Sigmoid colon (tissue), 4 donors: ENCODE data around the gene NUMB.

Source experiments
- EP300 ChIP-seq, 4 donors: sonication (generic); formaldehyde crosslinking; IDR thresholded peaks; one replicate each; pipeline ENCODE4 v1.6.1; 2017; ENCODE audit warnings: antibody characterized with exemption in 4 of 4
- POLR2A ChIP-seq, 2 donors: fragments of 450-650 bp; IDR thresholded peaks; one replicate each; pipeline ENCODE4 v1.6.1; 2016; ENCODE audit warnings: antibody characterized with exemption in 2 of 2, mild to moderate bottlenecking in 2 of 2, moderate library complexity in 2 of 2
- POLR2AphosphoS5 ChIP-seq, 4 donors: sonication (generic); formaldehyde crosslinking; IDR thresholded peaks; one replicate each; pipeline ENCODE4 v1.6.1; 2017; ENCODE audit warnings: antibody characterized with exemption in 4 of 4
- TF ChIP-seq, protein P1 (sequence below), 4 experiments: fragments of 450-650 bp in 3 of 4; fragments of 200-600 bp in 1 of 4; IDR thresholded peaks; one replicate each; pipeline ENCODE4 v1.5.1; 2016 to 2019; ENCODE audit warnings: antibody characterized with exemption in 4 of 4, mild to moderate bottlenecking in 3 of 4, moderate library complexity in 2 of 4

DNA sequence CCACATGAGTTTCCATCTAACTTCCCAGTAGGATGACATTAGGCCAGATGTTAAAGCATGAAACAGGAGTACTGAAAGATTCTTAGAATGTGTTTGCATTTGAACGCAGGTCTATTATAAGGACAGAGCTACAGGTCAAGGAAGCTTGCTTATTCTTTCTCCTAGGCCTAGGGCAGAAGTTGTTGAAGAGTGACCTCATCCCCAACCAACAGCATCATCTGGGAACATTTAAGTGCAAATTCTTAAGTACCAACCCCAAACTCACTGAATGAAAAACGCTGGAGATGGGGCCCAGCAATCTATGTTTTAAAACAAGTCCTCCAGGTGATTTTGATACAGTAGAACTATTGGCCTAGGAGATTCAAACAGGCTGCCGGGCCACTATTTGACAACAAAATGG is 168.6 kb downstream of the NUMB start:
- TF ChIP-seq, protein P1, sequence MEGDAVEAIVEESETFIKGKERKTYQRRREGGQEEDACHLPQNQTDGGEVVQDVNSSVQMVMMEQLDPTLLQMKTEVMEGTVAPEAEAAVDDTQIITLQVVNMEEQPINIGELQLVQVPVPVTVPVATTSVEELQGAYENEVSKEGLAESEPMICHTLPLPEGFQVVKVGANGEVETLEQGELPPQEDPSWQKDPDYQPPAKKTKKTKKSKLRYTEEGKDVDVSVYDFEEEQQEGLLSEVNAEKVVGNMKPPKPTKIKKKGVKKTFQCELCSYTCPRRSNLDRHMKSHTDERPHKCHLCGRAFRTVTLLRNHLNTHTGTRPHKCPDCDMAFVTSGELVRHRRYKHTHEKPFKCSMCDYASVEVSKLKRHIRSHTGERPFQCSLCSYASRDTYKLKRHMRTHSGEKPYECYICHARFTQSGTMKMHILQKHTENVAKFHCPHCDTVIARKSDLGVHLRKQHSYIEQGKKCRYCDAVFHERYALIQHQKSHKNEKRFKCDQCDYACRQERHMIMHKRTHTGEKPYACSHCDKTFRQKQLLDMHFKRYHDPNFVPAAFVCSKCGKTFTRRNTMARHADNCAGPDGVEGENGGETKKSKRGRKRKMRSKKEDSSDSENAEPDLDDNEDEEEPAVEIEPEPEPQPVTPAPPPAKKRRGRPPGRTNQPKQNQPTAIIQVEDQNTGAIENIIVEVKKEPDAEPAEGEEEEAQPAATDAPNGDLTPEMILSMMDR (IDR thresholded peaks at IDR 0.05): no peak
- TF ChIP-seq POLR2AphosphoS5 (IDR thresholded peaks at IDR 0.05) (no peak), POLR2A (IDR thresholded peaks at IDR 0.05) (no peak), EP300 (IDR thresholded peaks at IDR 0.05) (no peak)
